ENCODE data around the gene RHOF.

The RHOF gene

GRCh38 chr12:121738340-121738858 is 55.1 kb downstream of the RHOF start:
- DNase-seq, result no peak

DNA sequence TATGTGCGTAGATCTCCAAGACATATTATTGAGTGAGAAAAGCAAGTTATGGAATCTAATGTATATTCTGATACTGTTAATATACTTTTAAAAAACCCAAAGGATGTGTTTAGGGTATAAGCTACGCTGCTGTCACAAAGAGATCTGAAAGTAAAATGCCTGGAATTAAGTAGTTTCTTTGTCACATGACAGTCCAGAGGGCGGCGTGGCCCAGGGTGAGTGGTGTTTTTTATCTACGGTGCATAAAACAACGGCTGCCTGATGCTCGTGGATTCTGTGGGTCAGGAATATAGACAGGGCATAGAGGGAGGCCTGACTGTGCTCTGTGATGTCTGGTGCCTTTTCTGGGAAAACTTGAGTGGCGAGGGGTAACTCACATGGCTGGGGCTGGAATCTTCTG is 59.6 kb downstream of the RHOF start:
- no peak for DNase-seq

GRCh38 chr12:121731473-121731872 is 62.0 kb downstream of the RHOF start:
- DNase-seq, result no peak

DNA sequence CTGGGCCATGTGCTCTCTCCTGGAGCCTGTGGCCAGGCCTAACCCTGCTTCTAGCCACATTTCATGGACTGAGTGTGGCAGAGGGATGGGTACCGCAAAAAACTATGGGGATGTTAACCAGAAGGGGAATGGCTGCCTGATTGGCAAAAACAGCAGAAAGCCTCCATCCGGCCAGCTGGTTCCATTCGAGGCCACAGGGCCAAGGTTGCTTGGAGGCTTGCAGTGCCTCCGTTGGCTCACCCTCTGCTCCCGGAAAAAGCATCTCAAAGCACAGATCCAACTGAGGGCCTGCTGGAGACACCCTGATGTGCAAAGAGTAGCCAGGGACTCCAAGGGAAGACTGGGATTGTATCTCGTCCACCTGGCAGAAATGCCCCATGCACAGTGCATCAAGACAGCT is 64.5 kb downstream of the RHOF start:
- DNase-seq, result no peak
